ENCODE results near the gene AQP1. TPM values are rescaled to one million over a fixed set of nuclear protein-coding genes. Genes with fewer than 3 reads are reported as not detected.

The AQP1 gene
- total RNA-seq, 1 donor from 2014 or later = 243 TPM

DNA sequence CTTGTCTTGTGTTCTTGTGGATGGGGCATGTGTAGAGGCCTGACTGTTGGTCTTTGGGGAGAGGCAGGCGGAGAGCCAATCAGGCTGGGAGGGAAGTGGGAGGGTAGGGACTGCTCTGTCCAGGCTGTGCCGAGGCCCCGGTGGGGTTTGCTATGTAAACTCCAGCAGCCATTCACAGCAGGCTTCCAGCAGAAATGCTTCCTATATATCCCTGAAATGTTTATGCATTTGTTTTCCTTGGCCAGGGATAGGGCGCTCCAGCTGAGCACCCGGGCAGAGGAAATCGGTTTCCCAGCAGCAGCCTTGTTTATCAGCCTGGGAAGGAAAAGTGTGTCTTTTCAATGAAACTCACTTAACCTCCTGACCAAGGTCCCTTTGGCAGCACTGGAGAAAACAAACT, 18.3 kb upstream of the AQP1 start:
- Histone ChIP-seq H3K27ac (no peak overlapping the region), H3K36me3 (no peaks in the 10 kb centered on the region), H3K9me3 (no peaks in the 10 kb centered on the region), H3K4me3 (no peak overlapping the region), H3K27me3 (no peaks in the 10 kb centered on the region), H3K4me1 (peaks cover 14% of the 10 kb centered on the region)
- intact Hi-C loops (cut with DNase I) = no loop called here
- TF ChIP-seq POLR2AphosphoS5 (IDR thresholded peaks at IDR 0.05; ENCODE audit: insufficient read depth in 1 of 2, low read depth in 1 of 2) = peak in 1 of 2 donors; percentile 40
- no peak for TF ChIP-seq POLR2A (IDR thresholded peaks at IDR 0.05)
- TF ChIP-seq, protein P1, sequence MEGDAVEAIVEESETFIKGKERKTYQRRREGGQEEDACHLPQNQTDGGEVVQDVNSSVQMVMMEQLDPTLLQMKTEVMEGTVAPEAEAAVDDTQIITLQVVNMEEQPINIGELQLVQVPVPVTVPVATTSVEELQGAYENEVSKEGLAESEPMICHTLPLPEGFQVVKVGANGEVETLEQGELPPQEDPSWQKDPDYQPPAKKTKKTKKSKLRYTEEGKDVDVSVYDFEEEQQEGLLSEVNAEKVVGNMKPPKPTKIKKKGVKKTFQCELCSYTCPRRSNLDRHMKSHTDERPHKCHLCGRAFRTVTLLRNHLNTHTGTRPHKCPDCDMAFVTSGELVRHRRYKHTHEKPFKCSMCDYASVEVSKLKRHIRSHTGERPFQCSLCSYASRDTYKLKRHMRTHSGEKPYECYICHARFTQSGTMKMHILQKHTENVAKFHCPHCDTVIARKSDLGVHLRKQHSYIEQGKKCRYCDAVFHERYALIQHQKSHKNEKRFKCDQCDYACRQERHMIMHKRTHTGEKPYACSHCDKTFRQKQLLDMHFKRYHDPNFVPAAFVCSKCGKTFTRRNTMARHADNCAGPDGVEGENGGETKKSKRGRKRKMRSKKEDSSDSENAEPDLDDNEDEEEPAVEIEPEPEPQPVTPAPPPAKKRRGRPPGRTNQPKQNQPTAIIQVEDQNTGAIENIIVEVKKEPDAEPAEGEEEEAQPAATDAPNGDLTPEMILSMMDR (IDR thresholded peaks at IDR 0.05) = no peak
- DNase-seq (ENCODE audit: extremely low spot score in 2 of 2) = no peak

DNA sequence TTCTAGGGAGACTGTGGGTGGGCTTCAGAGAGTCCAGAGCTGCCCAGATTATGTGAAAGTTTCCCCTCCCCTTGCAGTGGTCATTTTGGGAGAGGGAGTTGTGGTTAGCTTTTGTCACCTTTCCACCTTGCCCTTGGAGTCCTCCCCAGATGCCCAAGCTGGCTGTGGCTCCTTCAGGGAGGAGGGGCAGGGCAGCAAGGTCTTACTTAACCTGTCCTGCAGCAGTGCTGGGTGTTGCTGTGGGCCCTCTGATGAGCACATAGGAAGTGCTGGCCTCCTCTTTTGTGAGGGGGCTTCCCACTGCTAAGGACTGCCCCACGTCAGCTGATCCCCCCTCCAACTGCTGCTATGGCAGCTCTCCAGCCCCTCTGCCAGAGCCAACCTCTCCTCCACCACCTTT, 17.6 kb upstream of the AQP1 start:
- Histone ChIP-seq H3K27me3 (no peaks in the 10 kb centered on the region), H3K36me3 (no peaks in the 10 kb centered on the region), H3K27ac (peak overlapping the region; percentile 2), H3K4me1 (peaks cover 14% of the 10 kb centered on the region), H3K4me3 (no peak overlapping the region), H3K9me3 (no peaks in the 10 kb centered on the region)
- intact Hi-C loops (cut with DNase I) = no loop called here
- no peak for TF ChIP-seq POLR2AphosphoS5 (IDR thresholded peaks at IDR 0.05; ENCODE audit: insufficient read depth in 1 of 2, low read depth in 1 of 2)
- DNase-seq (ENCODE audit: extremely low spot score in 2 of 2) = no peak

DNA sequence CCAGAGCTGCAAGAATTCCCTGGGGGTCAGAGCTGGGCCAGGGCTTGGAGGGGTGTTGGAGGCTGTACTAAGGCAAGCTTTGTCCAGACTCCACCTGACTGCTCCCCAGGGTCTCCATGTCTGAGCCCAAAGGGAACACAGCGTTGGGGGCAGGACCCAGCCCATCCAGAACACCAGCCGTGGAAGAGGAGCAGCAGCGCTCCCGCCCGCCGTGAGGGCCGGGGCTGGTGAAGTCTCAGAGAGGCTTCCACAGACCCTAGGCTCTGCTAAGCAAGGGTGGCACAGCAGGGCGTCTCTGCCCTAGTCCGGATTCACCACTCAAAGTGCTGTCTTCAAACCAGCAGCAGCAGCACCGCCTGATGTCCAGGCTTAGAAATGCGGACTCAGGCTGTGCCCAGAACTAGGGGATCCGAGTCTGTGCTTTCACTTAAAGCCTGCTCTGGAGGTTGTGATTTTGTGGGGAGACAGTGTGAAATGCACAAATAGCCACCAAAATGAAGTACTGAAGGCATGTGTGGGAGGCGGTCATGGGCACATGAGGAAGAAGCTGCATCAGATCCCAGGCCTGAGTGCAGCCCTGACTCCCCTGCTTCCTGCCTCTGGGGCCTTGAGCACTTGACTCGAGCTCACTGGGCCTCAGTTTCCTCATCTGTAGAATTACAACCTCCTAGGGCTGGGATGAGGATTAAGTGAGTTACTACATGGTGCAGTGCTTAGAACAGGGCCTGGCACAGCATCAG, 16.6 kb upstream of the AQP1 start:
- Histone ChIP-seq H3K9me3 (no peaks in the 10 kb centered on the region), H3K27me3 (no peaks in the 10 kb centered on the region), H3K27ac (peak overlapping the region; percentile 2), H3K4me1 (peaks cover 14% of the 10 kb centered on the region), H3K36me3 (no peaks in the 10 kb centered on the region), H3K4me3 (no peak overlapping the region)
- TF ChIP-seq POLR2A (IDR thresholded peaks at IDR 0.05) = no peak
- TF ChIP-seq, protein P1 (IDR thresholded peaks at IDR 0.05) = no peak
- TF ChIP-seq POLR2AphosphoS5 (IDR thresholded peaks at IDR 0.05; ENCODE audit: insufficient read depth in 1 of 2, low read depth in 1 of 2) = no peak
- intact Hi-C loops (cut with DNase I) = no loop called here
- DNase-seq (ENCODE audit: extremely low spot score in 2 of 2) = no peak

DNA sequence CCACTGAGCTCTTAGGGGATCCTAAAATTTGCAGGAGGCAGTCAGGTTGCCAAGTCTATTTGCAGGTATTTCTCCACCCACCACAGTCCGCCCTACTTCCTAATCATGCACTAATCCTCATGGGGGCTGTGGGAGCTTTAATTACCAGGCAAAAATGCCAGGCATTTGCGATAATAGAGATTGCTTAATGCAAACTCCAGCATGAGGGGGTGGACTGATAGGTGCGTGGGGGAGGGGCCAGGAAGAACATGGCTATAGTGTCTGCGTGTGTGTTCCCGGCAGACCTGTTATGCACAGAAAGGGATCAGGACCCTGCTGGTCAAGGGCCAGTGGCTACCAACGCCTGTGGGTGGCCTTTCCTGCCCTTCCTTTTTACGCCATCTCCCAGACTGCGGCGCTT, 15.6 kb upstream of the AQP1 start:
- Histone ChIP-seq H3K9me3 (no peaks in the 10 kb centered on the region), H3K4me1 (peaks cover 14% of the 10 kb centered on the region), H3K27ac (no peak overlapping the region), H3K36me3 (no peaks in the 10 kb centered on the region), H3K4me3 (no peak overlapping the region), H3K27me3 (no peaks in the 10 kb centered on the region)
- TF ChIP-seq POLR2A (IDR thresholded peaks at IDR 0.05) = no peak
- TF ChIP-seq, protein P1 (IDR thresholded peaks at IDR 0.05) = no peak
- no peak for TF ChIP-seq POLR2AphosphoS5 (IDR thresholded peaks at IDR 0.05; ENCODE audit: insufficient read depth in 1 of 2, low read depth in 1 of 2)
- intact Hi-C loops (cut with DNase I) = no loop called here
- no peak for DNase-seq (ENCODE audit: extremely low spot score in 2 of 2)

DNA sequence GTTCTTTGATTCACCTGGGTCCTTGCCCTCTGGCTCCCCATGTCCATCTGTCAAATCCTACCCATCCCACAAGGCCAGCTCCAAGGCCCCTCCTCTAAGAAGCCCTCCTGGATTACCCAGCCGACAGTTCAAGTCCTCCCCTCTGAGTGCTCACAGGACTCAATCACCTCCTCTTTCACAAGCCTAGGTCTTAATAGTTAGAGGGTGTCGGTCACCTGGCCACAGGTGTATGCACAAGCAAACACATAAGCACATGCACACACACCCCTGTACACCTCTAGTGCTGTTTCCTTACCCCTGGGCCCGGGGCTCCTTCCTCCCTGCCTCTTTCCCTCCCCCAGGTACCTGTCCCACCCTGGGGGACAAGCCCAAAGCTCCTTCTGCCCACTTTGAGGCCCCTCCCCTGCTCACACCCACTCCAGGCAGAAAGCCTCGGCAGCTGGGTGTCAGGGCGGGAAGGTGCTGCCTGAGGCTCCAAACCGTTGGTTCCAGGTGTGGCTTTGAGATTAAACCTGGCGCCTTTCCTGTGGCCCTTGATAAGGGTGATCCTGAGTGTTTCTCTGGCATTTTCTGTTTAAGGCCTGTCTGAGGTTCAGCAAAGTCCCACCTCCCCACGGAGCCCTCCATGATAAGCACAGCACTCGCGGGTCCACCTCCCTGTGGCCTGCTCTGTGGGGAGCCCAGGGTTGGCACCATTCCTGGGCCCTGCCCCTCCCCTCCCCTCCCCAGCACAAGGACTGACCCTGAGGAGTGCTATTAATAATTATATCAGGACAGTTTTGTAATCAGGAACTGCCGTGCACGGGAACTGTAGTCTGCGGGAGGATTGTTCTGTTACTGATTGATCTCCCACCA, 14.6 kb upstream of the AQP1 start:
- intact Hi-C loops (cut with DNase I) = no loop called here
- Histone ChIP-seq H3K4me3 (no peak overlapping the region), H3K9me3 (no peaks in the 10 kb centered on the region), H3K27me3 (no peaks in the 10 kb centered on the region), H3K27ac (no peak overlapping the region), H3K4me1 (peaks cover 14% of the 10 kb centered on the region), H3K36me3 (no peaks in the 10 kb centered on the region)
- TF ChIP-seq, protein P1 (IDR thresholded peaks at IDR 0.05) = no peak
- TF ChIP-seq POLR2A (IDR thresholded peaks at IDR 0.05) (no peak), POLR2AphosphoS5 (IDR thresholded peaks at IDR 0.05; ENCODE audit: insufficient read depth in 1 of 2, low read depth in 1 of 2) (no peak)
- DNase-seq (ENCODE audit: extremely low spot score in 2 of 2) = no peak
